ENCODE results near the gene AMIGO1.

Gene AMIGO1

GRCh38 chr1:109509176-109510134 is at the start of gene AMIGO1:
Gene AMIGO1, minus strand, starts transcription at chr1:109509727. Its CDS starts 815 bp downstream, at chr1:109508912.
- DNase-seq (ENCODE audit: low spot score) = peak; percentile 31

GRCh38 chr1:109557520-109557919 is 48.0 kb upstream of the AMIGO1 start:
- no peak for DNase-seq (ENCODE audit: low spot score)

- DNase-seq (ENCODE audit: low spot score) = no peak
Observed at GRCh38 chr1:109556563-109556962, 47.0 kb upstream of the AMIGO1 start.

GRCh38 chr1:109548321-109549267 is 39.1 kb upstream of the AMIGO1 start, which contains the start of gene GNAI3:
Gene GNAI3, plus strand, starts transcription at chr1:109548615. Its CDS starts 106 bp downstream, at chr1:109548721.
- DNase-seq (ENCODE audit: low spot score) = peak; percentile 96

GRCh38 chr1:109547463-109548320 is 38.2 kb upstream of the AMIGO1 start:
- DNase-seq (ENCODE audit: low spot score) = no peak

GRCh38 chr1:109546311-109547109 is 37.0 kb upstream of the AMIGO1 start:
- DNase-seq (ENCODE audit: low spot score) = peak; percentile 82

GRCh38 chr1:109543988-109544735 is 34.6 kb upstream of the AMIGO1 start:
- no peak for DNase-seq (ENCODE audit: low spot score)

GRCh38 chr1:109543283-109543987 is 33.9 kb upstream of the AMIGO1 start:
- DNase-seq (ENCODE audit: low spot score) = no peak

- DNase-seq (ENCODE audit: low spot score) = no peak
Observed at GRCh38 chr1:109542657-109543056, 33.1 kb upstream of the AMIGO1 start.

- no peak for DNase-seq (ENCODE audit: low spot score)
Observed at GRCh38 chr1:109541102-109541501, 31.6 kb upstream of the AMIGO1 start.

- no peak for DNase-seq (ENCODE audit: low spot score)
Observed at GRCh38 chr1:109539676-109540075, 30.1 kb upstream of the AMIGO1 start, which contains the start of gene GPR61. Gene GPR61, plus strand, starts transcription at chr1:109539872. Its CDS starts 3,151 bp downstream, at chr1:109543023.

GRCh38 chr1:109538827-109539555 is 29.5 kb upstream of the AMIGO1 start:
- no peak for DNase-seq (ENCODE audit: low spot score)

GRCh38 chr1:109537450-109538178 is 28.1 kb upstream of the AMIGO1 start:
- no peak for DNase-seq (ENCODE audit: low spot score)

- DNase-seq (ENCODE audit: low spot score) = no peak
Observed at GRCh38 chr1:109535971-109536491, 26.5 kb upstream of the AMIGO1 start.

- DNase-seq (ENCODE audit: low spot score) = no peak
Observed at GRCh38 chr1:109535481-109535880, 26.0 kb upstream of the AMIGO1 start.

GRCh38 chr1:109534307-109534858 is 24.9 kb upstream of the AMIGO1 start:
- DNase-seq (ENCODE audit: low spot score) = no peak
